ENCODE data around the gene RARB.

Gene RARB

GRCh38 chr3:25460751-25461150 is 32.7 kb downstream of the RARB start:
- no peak for DNase-seq (ENCODE audit: extremely low spot score)
- no peak for TF ChIP-seq CTBP1 (IDR thresholded peaks at IDR 0.05; ENCODE audit: borderline replicate concordance)
- no peak for TF ChIP-seq FOXA1 (IDR thresholded peaks at IDR 0.05)
- TF ChIP-seq NFRKB (IDR thresholded peaks at IDR 0.05) = no peak
- TF ChIP-seq ELF4 (IDR thresholded peaks at IDR 0.05) = no peak
- no peak for TF ChIP-seq LEF1 (IDR thresholded peaks at IDR 0.05; ENCODE audit: borderline replicate concordance)
- TF ChIP-seq FOXK2 (IDR thresholded peaks at IDR 0.05) = no peak
- TF ChIP-seq L3MBTL2 (conservative IDR thresholded peaks at IDR 0.05) = no peak
- TF ChIP-seq HDGF (IDR thresholded peaks at IDR 0.05; ENCODE audit: borderline replicate concordance) = no peak
- no peak for TF ChIP-seq SP1 (IDR thresholded peaks at IDR 0.05)
- TF ChIP-seq FOXM1 (IDR thresholded peaks at IDR 0.05; ENCODE audit: borderline replicate concordance) = no peak
- no peak for TF ChIP-seq SUZ12 (IDR thresholded peaks at IDR 0.05)
- no peak for TF ChIP-seq TARDBP (IDR thresholded peaks at IDR 0.05)
- no peak for TF ChIP-seq BHLHE40 (IDR thresholded peaks at IDR 0.05; ENCODE audit: borderline replicate concordance)
- TF ChIP-seq ARNT (IDR thresholded peaks at IDR 0.05) = no peak
- no peak for TF ChIP-seq ZNF384 (IDR thresholded peaks at IDR 0.05)
- no peak for TF ChIP-seq PKNOX1 (IDR thresholded peaks at IDR 0.05)
- CTCF ChIA-PET = no interaction called here
- POLR2A ChIA-PET = no interaction called here

GRCh38 chr3:25461946-25462345 is 33.9 kb downstream of the RARB start:
- DNase-seq (ENCODE audit: extremely low spot score) = no peak
- TF ChIP-seq ELF4 (IDR thresholded peaks at IDR 0.05) (no peak), BHLHE40 (IDR thresholded peaks at IDR 0.05; ENCODE audit: borderline replicate concordance) (no peak), PKNOX1 (IDR thresholded peaks at IDR 0.05) (no peak), L3MBTL2 (conservative IDR thresholded peaks at IDR 0.05) (no peak), FOXM1 (IDR thresholded peaks at IDR 0.05; ENCODE audit: borderline replicate concordance) (no peak), FOXA1 (IDR thresholded peaks at IDR 0.05) (no peak), FOXK2 (IDR thresholded peaks at IDR 0.05) (no peak), NFRKB (IDR thresholded peaks at IDR 0.05) (no peak), SP1 (IDR thresholded peaks at IDR 0.05) (no peak), ARNT (IDR thresholded peaks at IDR 0.05) (no peak), HDGF (IDR thresholded peaks at IDR 0.05; ENCODE audit: borderline replicate concordance) (no peak), CTBP1 (IDR thresholded peaks at IDR 0.05; ENCODE audit: borderline replicate concordance) (no peak), SUZ12 (IDR thresholded peaks at IDR 0.05) (no peak), ZNF384 (IDR thresholded peaks at IDR 0.05) (no peak), TARDBP (IDR thresholded peaks at IDR 0.05) (no peak), LEF1 (IDR thresholded peaks at IDR 0.05; ENCODE audit: borderline replicate concordance) (no peak)
- CTCF ChIA-PET = no interaction called here
- POLR2A ChIA-PET = no interaction called here

GRCh38 chr3:25462495-25462894 is 34.4 kb downstream of the RARB start:
- DNase-seq (ENCODE audit: extremely low spot score) = no peak
- TF ChIP-seq SUZ12 (IDR thresholded peaks at IDR 0.05) (no peak), SP1 (IDR thresholded peaks at IDR 0.05) (no peak), NFRKB (IDR thresholded peaks at IDR 0.05) (no peak), CTBP1 (IDR thresholded peaks at IDR 0.05; ENCODE audit: borderline replicate concordance) (no peak)
- CTCF ChIA-PET = no interaction called here
- POLR2A ChIA-PET = no interaction called here

GRCh38 chr3:25463836-25464418 is 35.9 kb downstream of the RARB start:
- POLR2A ChIA-PET = interaction anchor here (1.0 to 1.1 kb wide), 2 partner anchors 30 to 36 kb away, joined by 3 read pairs; partner anchors contain the start of gene RARB
- DNase-seq (ENCODE audit: extremely low spot score) = no peak
- CTCF ChIA-PET = interaction anchor here (0.6 kb wide), 1 partner anchor 468 kb away, joined by 6 read pairs; no protein-coding TSS in a partner anchor
- TF ChIP-seq CTBP1 (IDR thresholded peaks at IDR 0.05; ENCODE audit: borderline replicate concordance) (no peak), ARNT (IDR thresholded peaks at IDR 0.05) (no peak), SUZ12 (IDR thresholded peaks at IDR 0.05) (no peak), HDGF (IDR thresholded peaks at IDR 0.05; ENCODE audit: borderline replicate concordance) (no peak), ZNF384 (IDR thresholded peaks at IDR 0.05) (no peak), TARDBP (IDR thresholded peaks at IDR 0.05) (no peak), FOXK2 (IDR thresholded peaks at IDR 0.05) (no peak)

- no peak for DNase-seq (ENCODE audit: extremely low spot score)
- ChIA-PET POLR2A (interaction anchor here (1.1 kb wide), 1 partner anchor 38 kb away, joined by 3 read pairs; the partner anchor contains the start of gene RARB), CTCF (no interaction called here)
- no peak for TF ChIP-seq FOXM1 (IDR thresholded peaks at IDR 0.05; ENCODE audit: borderline replicate concordance)
- TF ChIP-seq CTBP1 (IDR thresholded peaks at IDR 0.05; ENCODE audit: borderline replicate concordance) = no peak
- TF ChIP-seq HDGF (IDR thresholded peaks at IDR 0.05; ENCODE audit: borderline replicate concordance) = no peak
- TF ChIP-seq LEF1 (IDR thresholded peaks at IDR 0.05; ENCODE audit: borderline replicate concordance) = no peak
- TF ChIP-seq FOXK2 (IDR thresholded peaks at IDR 0.05) = no peak
- TF ChIP-seq L3MBTL2 (conservative IDR thresholded peaks at IDR 0.05) = no peak
- no peak for TF ChIP-seq NFRKB (IDR thresholded peaks at IDR 0.05)
- no peak for TF ChIP-seq SP1 (IDR thresholded peaks at IDR 0.05)
- no peak for TF ChIP-seq ARNT (IDR thresholded peaks at IDR 0.05)
- no peak for TF ChIP-seq SUZ12 (IDR thresholded peaks at IDR 0.05)
- no peak for TF ChIP-seq ELF4 (IDR thresholded peaks at IDR 0.05)
These were observed 37.3 kb downstream of the RARB start for GRCh38 chr3:25465266-25465860.

GRCh38 chr3:25468866-25469319 is 40.8 kb downstream of the RARB start:
- TF ChIP-seq FOXM1 (IDR thresholded peaks at IDR 0.05; ENCODE audit: borderline replicate concordance) (no peak), ARNT (IDR thresholded peaks at IDR 0.05) (no peak), L3MBTL2 (conservative IDR thresholded peaks at IDR 0.05) (no peak), SP1 (IDR thresholded peaks at IDR 0.05) (no peak), HDGF (IDR thresholded peaks at IDR 0.05; ENCODE audit: borderline replicate concordance) (no peak), PKNOX1 (IDR thresholded peaks at IDR 0.05) (no peak), FOXK2 (IDR thresholded peaks at IDR 0.05) (no peak), CTBP1 (IDR thresholded peaks at IDR 0.05; ENCODE audit: borderline replicate concordance) (no peak), BHLHE40 (IDR thresholded peaks at IDR 0.05; ENCODE audit: borderline replicate concordance) (no peak), ELF4 (IDR thresholded peaks at IDR 0.05) (no peak)
- DNase-seq (ENCODE audit: extremely low spot score) = no peak
- ChIA-PET CTCF (no interaction called here), POLR2A (no interaction called here)
